Measurements from ENCODE around the gene ZNF490.

The ZNF490 gene

DNA sequence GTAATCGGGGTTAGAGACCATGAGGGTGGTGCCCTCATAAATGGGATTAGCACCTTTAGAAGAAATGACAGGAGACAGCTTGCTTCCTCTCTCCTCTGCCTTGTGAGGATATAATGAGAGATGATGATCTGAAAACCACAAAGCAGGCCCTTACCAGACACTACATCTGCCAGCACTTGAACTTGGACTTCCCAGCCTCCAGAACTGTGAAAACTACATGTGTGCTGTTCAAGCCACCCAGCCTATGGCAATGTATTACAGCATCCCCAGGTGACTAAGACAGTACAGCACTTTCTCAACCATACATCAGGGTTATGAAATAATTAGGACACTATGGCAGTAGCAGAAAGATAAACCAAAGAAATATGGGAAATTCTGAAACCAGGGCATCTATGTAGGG, 66.8 kb downstream of the ZNF490 start:
- no peak for DNase-seq (ENCODE audit: low spot score)

Measured in Ammon's horn (tissue), 1 donor.